Upper lobe of left lung (tissue), 4 donors: Measurements from ENCODE around the gene CHPF2.

Experiments
- CTCF ChIP-seq, 6 experiments: fragments of 450-650 bp in 4 of 6; fragments of 200-600 bp in 2 of 6; sonication (generic) in 2 of 6; IDR thresholded peaks; one replicate each; pipeline ENCODE4 v1.5.1; 2016 to 2019; ENCODE audit warnings: antibody characterized with exemption in 6 of 6
- EP300 ChIP-seq, 4 donors: sonication (generic); formaldehyde crosslinking; IDR thresholded peaks; one replicate each; pipeline ENCODE4 v1.5.1; 2017; ENCODE audit warnings: antibody characterized with exemption in 4 of 4, control low read depth in 2 of 4
- POLR2A ChIP-seq, 4 donors: fragments of 450-650 bp; IDR thresholded peaks; one replicate each; pipeline ENCODE4 v1.5.1; 2016 to 2017; ENCODE audit warnings: antibody characterized with exemption in 4 of 4, mild to moderate bottlenecking in 2 of 4
- POLR2AphosphoS5 ChIP-seq, 2 donors: sonication (generic); formaldehyde crosslinking; IDR thresholded peaks; one replicate each; pipeline ENCODE4 v1.5.1; 2017; ENCODE audit warnings: antibody characterized with exemption in 2 of 2

GRCh38 chr7:151206914-151207313 is 25.4 kb upstream of the CHPF2 start:
- TF ChIP-seq POLR2A (IDR thresholded peaks at IDR 0.05) (no peak), CTCF (IDR thresholded peaks at IDR 0.05) (no peak), EP300 (IDR thresholded peaks at IDR 0.05) (no peak), POLR2AphosphoS5 (IDR thresholded peaks at IDR 0.05) (no peak)
